LoVo (cell line): ENCODE data around the gene LMOD1.
"Not testable (repeated sequence)": the region's sequence is repeated elsewhere in the genome, so short reads cannot be mapped to it uniquely, and the experiment has no call there.

Source experiments
- DNase-seq: peaks from one replicate; pipeline ENCODE4 v3.0.0-alpha.2; 2016; ENCODE audit warnings: low spot score

LMOD1 gene

DNA sequence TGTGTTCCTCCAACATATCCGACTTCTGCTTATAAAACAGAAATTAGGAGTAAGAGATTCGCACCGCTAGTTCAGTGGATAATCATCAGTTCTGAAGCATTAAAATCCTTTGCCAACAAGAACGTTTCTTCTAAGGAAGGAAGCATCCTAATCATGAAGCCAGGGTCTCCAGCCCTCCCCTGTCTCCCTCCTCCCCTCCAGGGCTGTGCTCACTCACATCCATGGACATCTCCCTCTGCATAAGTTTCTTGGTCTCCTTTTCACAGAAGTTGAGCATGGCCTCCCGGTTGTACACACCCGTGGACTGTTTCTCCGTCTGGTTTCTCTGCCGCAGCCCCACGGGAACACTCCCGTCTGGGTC is 505 bp downstream of the LMOD1 start:
- DNase-seq: no peak

DNA sequence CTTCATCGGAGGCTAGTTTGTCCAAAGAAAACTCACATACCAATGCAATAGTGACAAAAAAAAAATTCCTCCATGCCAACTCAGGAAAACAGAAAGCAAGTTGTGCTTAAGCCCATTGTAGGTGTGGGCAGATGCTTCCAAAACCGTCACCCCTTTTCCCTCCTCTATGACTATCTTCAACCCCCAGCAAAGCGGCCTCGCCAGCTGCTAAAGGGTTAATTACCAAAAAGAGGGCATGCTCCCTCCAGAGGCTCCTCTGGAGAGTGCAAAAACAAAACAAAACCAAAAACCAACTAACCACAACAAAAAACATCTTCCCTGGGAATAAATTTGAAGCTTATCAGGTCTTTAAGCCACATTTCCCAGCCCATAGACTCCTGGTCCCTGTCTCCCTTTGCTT is 1.2 kb downstream of the LMOD1 start:
- DNase-seq: no peak

DNA sequence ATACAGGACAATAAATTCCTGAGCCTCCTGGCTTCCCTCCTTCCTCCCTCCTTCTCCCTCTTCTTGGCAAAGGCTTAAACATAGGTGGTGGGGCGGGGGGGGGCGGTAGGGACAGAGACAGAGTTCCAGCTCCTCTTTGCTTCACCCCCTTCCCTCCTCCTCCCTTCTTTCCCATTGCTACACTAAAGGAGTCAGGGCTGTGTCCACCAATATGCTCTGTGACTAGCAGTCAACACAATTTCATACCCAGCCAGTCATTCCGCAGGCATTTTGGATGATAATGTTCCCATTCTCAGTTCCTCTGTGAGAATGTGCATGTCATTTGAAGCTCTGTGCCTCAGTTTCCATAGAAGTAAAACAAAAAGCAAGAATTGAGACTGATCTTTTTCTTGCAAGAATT is 1.7 kb downstream of the LMOD1 start:
- DNase-seq: no peak

DNA sequence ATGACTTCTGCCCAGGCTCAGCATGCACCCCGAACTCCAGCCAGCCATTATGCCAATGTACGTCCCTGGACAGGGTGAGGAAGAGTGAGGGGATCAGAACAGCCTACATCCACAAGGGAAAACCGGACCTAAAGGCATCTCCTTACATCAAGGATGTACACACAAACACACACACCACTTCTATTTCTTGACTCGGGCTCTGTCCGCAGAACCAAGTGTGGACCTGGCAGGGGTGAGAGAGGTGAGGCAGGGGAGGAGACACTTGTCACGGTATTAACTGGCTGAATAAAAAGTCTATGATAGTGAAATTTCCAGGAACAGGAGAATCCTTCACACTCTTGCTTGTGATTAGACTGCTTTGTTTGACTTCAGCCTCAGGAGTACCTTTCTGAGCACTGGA is 2.3 kb downstream of the LMOD1 start:
- DNase-seq: no peak

DNA sequence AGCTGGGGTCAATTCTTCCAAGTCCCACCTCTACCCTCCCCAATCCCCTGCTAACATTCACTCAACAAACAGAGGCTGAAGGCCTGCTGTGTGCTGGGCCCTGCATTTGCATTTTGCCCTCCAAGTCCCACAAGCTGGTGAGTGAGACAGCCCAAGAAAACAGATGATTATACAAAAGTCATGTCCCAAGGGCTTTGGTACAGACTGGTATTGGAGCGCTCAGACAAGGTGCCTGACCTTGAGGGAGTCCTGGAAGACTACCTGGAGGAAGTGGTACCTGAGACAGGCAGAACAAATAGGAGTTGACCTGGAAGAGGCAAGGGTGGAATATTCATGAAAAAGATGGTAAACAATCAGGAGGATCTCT is 4.2 kb downstream of the LMOD1 start:
- DNase-seq: no peak

DNA sequence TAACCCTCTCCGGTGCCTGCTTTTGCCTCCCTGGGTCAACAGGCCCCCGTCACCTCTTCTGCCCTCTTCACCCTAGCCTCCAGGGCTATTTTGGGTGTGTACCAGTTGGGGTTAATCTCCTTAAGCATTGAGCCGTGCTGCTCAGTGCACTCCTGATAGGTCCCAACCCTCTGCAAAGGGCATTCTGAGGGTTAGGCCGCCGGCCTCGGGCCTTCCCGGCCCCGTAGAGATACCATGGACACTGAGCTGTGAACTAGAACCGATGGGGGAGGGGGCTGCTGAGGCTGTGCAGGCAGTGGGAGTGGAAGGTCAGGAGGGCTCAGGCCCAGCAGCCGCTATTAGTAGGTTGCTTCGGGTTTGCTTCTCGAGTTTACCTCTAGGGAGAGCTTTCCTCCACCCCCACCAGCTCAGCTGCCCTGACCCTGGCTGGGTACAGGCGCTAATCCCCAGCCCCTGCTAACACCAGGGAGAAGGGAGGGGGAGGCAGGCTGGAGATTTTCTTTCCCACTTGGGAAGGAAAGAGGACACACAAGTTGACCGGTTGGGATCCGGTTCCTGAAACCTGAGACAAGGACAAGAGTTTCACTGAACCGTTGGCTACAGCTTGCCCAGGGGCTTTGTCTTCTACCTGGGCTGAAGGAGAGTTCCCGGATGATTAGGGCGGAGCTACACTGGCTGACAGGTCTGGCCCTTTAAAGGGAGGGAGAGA is 4.8 kb downstream of the LMOD1 start:
- DNase-seq: no peak

DNA sequence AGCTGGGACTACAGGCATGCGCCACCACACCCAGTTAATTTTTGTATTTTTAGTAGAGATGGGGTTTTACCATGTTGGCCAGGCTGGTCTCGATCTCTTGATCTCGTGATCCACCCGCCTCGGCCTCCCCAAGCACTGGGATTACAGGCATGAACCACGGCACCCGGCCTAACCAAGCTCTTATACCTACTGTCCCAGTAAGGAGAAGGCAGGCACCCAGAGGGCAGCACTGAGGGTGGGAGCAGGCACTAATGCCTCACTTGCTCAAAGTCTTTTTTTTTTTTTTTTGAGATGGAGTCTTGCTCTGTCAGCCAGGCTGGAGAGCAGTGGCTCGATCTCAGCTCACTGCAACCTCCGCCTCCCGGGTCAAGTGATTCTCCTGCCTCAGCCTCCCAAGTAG is 6.0 kb downstream of the LMOD1 start:
- DNase-seq: not testable (repeated sequence)

DNA sequence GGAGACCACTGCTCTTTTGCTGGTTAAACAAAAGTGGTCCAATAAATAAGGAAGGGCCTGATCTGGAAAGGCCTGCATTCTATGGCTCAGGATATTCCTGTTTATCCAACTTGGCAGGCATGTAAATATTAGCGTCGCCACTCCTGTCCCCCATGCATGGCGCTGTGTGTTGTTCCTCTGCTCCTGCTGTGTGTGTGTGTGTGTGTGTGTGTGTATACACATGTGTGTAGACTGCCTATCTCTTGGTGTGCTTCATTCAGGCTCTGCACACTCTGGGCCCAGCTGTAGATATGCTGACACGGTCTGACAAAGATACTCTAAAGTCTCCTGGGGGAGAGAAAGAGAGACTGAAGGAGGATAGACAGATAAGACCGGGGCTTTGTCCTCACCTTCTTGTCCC is 6.8 kb downstream of the LMOD1 start:
- DNase-seq: no peak

DNA sequence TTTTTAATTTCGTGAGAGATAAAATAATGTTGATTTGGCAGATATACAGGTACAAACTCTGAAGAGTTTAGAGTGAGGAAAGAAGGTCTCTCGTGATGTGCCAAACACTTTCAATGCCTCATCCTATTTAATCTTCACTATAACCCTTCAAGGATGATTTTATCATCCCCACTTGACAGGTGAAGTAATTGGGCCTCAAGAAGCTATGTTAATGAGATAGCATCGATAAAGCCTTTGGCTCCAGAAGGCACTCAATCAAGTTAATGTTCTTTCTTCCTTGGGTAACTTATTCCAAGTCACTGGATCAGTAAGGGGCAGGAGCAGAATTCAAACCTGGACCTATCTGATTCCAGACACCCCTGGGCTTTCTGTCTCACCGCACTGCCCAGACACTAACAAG is 7.2 kb downstream of the LMOD1 start:
- no peak for DNase-seq

DNA sequence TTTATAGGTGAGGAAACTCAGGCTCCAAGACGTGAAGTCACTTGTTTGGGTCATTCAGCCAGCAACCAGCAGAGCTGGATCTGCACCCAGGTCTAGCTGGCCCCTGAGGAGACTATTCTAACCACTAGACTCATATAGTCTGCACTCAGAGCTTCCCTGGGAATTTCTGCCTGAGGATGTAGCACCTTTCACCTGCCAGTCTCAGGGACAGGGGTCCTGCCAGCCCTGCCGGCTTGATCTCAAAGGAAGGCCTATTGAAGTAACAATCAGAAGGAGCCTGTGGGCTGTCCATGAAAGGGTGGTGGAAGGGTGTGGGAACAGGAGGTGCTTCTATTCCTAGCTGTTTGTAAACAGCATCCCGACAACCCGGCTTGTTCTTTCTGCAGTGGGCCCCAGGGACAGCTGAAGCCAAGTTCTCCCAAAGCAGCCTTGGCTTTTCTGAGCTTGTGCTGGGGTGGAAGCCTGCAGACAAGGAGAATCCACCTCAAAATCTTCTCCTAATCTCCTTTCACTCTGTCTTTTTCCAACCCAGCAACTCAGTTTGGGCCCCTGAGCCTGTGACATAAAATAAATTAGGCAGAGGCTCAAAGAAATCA is 7.8 kb downstream of the LMOD1 start:
- no peak for DNase-seq

DNA sequence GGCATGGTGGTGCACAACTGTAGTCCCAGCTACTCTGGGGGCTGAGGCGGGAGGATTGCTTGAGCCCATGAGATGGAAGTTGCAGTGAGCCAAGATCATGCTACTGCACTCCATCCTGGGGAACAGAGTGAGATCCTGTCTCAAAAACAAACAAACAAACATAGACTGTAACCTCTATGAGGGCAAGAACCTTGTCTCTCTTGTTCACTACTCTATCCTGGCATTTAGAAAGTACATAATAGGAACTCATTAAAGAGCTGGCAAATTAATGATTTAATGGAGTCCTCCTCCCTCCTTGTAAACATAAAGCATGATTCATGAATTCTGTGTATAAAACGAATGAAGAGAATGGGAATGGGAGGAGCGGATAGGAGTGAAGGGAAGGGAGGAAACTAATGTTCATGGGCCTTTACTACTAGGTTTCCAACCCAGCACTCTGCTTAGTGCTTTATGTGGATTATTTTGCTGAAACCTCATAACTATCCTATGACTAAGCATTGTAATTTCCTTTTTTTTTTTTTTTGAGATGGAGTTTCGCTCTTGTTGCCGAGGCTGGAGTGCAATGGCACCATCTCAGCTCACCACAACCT is 8.6 kb downstream of the LMOD1 start:
- peak; percentile 20 for DNase-seq

DNA sequence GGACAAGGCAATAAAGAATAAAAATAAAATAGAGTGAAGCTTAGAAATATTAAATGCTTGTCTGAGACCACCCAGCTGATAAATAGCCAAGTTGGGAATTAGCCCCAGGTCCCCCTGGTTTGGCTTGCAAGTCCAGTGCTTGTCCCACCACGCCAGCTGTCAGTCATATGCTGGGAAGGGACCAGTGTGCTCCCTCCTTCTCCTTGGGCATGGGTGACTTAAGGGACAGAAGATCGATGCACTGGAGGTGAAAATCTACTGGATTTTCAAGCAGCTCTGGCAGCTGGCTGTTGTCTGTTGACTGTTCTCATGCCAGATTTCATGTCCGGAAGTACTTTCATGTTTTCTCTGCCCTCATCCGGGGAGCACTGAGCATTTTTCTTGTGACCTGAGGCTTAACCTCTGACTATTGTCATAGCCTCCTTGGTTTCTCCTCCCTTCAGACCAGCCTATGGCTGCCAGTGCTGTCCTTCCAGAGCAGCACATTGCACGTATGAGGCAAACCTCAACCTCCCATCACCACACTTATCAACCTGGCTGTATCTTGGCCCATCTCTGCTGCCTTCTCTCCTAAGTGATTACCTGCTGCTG is 12.4 kb downstream of the LMOD1 start:
- no peak for DNase-seq

DNA sequence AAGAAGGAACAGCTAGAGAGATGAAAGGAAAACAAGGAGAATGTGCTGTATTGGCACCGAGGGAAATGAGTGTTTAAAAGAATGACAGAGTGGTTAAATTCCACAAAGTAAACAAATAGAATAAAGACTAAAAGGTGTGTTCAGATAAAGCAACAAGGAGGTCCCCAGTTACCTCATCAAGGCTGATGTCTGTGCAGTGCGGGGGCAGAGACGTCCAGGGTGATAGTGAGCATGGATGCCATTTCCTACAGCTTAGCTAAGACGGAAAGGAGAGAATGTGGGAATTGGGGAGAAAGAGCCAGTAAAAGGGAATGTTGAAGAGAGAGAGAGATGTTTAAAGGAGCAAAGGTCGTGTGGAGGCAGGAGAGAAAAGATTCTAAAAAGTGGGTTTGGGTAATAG is 15.5 kb downstream of the LMOD1 start:
- no peak for DNase-seq

DNA sequence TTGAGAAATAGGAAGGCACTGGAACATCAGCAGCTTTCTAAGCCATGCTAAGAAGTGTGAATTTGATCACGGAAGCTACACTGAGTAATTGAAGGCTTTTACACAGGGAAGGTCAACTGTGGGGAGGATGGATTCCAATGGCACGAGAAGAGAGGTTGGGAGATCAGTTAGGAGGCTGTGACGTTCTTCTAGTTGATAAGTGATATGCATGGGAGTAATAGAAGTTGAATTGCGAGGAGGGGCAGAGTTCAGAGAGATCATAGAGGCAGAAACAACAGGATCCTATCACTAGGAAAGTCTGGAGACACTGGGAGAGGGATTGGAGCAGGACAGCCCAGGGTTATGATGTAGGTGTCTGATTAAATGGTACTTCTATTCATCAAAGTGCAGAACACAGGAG is 16.2 kb downstream of the LMOD1 start:
- no peak for DNase-seq

DNA sequence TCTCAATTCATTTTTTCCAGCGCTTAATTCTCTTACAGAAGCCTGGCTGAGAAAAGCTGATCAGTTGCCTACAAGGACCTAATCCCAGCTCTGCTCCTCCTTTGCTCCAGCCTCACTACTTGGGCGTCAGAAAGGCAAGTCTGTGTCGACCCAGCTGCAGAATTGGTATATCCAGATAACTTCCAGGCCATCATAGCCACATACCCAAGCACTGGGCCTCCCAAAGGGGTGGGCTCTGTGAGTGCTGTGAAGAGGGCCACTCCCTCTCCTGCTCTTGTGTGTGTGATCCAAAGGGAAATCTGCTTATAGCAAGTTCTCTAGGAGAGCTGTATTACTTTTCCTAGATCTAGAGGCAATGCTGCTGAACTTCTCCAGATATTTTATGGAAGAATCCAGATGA is 18.1 kb downstream of the LMOD1 start:
- no peak for DNase-seq

DNA sequence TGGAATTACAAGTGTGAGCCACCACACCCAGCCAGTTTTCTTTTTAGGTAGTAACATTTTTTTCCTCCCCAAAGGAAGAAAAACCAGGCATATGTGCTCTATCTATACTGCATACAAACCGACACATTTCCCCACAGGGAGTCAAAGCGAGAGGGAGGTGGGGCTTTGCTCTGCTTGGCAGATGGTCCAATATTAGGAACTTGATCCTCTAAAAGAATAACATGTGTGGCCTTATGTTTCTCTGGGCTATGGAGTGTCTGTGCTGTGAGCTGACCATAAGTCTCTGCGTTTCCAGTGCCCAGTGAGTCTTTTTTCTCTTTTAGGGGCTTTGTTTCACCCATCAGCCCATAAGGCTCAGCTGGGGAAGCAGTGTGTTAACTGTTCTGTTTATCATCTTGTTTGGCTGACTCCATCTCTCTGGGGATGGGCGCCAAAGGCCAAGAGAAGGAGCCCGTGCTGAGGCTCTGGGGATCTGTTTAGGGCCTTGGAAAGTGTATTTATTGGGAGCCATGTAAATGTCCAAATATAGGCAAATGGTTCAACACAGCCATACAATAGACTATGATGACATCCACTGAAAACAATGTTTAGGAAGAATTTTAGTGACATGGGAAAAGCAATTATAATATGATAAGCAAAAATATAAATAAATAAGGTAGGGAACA is 20.2 kb downstream of the LMOD1 start:
- no peak for DNase-seq

DNA sequence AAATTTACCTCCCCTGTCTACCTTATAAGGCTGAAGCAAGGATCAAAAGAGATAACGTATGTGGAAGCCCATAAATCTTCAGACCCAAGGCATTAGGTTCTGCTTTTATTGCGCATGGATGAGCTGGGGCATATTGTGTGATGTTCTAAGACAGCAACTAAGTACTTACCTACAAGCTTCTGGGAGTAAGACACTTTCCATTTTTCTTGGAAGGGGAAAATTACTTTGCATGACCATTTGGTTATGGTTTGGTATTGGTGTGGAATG is 21.1 kb downstream of the LMOD1 start:
- DNase-seq: no peak

DNA sequence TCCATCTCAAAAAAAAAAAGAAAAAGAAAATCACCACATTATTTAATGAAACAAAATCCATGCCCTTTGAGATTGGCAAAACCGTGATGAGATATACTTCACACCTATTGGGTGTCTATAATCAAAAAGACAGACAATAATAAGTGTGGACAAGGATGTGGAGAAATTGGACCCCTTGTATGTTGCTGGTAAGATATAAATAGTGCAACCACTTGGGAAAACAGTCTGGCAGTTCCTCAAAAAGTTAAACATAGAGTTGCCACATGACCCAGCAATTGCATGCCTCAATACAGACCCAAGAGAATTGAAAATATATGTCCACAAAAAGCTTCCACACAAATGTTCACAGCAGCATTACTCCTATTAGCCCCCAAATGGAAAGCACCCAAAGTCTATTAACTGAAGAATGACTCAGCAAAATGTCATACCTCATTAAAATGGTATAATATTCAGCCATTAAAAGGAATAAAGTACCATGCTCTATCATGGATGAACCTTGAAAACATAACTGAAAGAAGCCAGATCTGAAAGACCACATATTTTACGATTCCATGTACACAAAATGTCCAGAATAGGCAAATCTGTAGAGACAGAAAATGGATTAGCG is 24.3 kb downstream of the LMOD1 start:
- DNase-seq: no peak

DNA sequence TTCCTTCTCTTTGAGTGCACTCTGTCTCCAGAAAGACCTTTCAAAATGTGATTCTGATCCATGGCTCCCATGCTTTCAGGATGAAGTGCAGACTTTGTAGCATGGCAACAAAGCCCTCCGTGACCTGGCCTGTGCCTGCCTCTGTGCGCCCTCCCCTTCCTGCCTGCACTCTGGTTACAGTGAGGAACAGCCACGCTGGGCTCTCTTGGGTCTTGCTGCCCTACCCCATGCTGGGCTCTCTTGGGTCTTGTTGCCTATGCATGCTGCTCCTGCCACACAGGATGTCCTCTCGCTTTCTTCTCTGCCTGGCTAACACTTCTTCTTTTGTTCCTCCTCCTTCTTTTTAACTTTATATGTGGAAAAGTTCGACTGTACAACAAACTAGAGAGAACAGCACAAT is 28.0 kb downstream of the LMOD1 start:
- no peak for DNase-seq

DNA sequence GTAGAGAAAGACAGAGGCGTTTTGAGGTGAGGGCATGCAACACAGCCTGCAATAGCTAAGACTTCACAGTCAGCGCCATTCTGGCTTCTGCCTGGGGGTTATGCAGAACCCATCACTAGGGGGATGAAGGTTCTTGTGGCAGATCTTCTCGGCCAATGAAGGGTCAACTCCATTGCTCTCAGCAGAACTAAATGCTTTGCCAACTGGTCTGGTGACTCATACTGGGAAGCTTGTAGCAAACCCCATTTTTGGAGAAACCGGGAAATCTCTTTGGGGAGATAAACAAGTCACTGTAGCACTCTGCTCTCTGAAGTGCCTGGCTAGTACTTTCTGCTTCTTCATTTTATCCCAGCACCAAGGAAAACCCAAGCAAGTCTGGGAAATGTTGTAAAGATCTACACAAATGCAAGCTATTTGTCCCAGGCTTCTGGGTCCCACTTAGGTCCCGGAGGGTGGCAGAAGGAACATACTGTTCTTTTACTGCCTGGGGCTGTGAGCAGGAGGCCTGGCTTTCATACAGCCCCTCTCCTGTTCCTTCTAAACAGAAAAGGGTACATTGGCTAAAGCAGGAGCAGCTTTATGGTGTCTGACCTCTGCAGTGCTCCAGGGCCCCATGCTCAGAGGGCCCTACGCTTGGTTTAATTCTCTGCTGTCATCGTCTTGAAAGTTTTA is 28.9 kb downstream of the LMOD1 start:
- DNase-seq: no peak

DNA sequence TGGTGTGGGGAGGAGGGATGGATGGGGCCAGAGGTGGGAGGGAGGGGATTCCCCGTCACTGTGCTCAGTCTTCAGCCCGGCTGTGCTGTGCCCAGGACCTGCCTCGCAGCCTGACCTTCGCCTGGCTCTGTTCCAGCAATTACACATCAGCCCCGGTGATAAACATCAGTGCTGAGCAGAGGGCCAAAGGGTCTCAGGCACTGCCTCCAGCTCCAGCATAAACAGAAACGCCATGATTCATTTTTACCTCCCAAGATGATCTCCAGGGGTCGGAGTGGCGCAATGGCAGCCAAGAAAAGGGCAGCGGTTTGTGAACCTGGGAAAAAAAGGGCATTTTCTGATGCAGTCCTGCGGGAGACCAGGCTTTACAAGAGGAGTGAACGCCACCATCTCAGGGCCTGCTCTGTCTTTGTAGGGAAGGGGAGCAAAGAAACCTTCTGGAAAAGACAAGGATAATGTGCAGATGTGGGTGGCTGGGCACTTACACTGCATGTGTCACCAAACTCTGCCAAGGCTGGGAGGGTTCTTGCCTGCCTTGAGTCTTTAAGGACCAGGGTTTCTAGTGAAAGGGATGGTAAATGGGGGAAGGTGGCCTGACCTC is 29.6 kb downstream of the LMOD1 start:
- DNase-seq: peak; percentile 37
